HG02571 (cell line): ENCODE measurements around the gene ZNF649.
"Not testable (repeated sequence)": the region's sequence is repeated elsewhere in the genome, so short reads cannot be mapped to it uniquely, and the experiment has no call there.

Experiments used
- ATAC-seq: cut with Tn5 transposase; IDR thresholded peaks from one replicate; pipeline ENCODE4 v1.9.1; 2021; ENCODE audit warnings: mild to moderate bottlenecking, moderate library complexity; ENCODE audit not compliant: unreplicated experiment

Gene ZNF649

DNA sequence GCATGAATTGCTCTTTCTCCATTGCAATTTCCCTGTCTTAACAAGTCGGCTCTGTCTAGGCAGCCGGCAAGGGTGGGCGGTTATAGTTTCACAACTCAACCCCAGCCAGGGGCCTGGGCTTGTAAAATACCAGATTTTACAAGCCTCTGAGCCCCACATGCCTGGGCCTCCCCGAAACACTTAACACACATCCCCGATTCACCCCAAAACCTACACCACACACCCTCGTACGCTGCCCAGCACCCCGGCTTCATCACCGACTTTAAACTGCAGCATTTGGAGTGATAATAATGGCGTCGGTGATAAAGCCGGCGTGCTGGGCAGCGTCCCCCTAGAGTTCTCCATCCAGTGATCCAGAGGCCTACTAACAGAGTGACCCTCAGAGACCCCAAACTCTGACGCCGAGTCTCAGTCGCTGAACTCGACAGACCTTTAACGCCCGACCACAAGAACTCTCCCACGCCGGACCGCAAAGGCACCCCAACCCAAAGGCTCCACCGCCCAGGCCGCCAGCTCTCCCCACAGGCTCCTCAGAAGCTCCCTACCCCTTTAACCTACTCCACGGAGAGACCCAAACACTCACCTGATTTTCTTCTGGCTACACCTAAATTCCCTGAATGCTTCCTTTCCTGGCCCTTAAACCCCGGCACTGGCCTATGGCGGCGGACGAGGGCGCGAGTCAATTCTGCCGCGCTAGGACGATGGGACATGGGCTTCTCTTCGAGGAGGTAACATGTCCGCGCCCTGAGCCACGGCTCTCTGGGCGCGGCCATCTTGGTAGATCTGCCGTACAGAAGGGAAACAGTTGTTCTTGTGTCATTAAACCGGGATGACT is at the start of gene ZNF649:
Gene ZNF649, minus strand, starts transcription at position 687 of the 835 bp plus-strand sequence. CDS start 4,910 bp downstream, outside the sequence.
- peak; percentile 84 for ATAC-seq

DNA sequence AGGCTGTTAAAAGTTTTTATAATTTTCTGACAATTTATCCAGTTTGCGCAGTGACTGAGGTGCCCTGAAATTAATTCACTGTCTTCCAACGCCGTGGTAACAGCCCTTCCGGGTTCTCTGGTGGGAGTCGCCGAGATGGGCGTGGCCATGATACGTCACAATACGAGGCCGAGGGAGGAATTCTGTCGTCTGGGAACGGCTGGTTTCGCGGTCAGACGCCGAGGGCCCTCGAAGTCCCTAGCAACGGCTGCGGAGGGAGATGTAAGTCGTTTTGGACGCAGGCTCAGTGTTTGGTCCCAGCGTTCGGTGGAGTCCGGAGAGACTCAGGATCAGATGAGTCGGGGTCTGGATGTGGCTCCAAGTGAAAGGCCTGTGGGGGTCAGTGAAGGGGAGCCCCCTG is 44.2 kb upstream of the ZNF649 start:
- no peak for ATAC-seq

DNA sequence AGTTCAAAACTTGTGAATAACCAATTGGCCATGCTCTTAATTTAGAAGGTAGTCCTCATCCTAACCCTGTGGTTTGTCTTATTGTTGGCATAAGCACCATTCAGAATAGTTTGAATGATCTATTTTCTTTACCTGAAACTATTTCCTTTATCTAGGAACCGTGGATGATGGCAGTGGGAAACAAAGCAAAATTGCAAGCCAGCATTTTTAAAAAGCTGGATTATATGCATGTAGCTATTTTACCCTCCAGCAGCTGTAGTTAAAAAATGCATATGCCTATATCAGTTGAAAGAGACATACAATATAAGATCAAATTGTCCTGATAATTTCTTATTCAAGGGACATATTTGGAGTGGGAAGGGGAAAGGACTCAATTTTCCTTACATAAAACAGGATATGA is 41.8 kb upstream of the ZNF649 start:
- no peak for ATAC-seq

DNA sequence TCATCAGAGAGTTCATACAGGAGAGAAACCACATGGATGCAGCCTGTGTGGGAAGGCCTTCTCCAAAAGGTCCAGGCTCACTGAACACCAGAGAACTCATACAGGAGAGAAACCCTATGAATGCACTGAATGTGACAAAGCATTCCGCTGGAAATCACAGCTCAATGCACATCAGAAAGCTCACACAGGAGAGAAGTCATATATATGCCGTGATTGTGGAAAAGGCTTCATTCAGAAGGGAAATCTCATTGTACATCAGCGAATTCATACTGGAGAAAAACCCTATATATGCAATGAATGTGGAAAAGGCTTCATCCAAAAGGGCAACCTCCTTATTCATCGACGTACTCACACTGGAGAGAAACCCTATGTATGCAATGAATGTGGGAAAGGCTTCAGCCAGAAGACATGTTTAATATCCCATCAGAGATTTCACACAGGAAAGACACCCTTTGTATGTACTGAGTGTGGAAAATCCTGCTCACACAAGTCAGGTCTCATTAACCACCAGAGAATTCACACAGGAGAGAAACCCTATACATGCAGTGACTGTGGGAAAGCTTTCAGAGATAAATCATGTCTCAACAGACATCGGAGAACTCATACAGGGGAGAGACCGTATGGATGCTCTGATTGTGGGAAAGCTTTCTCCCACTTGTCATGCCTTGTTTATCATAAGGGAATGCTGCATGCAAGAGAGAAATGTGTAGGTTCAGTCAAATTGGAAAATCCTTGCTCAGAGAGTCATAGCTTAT is 40.2 kb upstream of the ZNF649 start:
- no peak for ATAC-seq

DNA sequence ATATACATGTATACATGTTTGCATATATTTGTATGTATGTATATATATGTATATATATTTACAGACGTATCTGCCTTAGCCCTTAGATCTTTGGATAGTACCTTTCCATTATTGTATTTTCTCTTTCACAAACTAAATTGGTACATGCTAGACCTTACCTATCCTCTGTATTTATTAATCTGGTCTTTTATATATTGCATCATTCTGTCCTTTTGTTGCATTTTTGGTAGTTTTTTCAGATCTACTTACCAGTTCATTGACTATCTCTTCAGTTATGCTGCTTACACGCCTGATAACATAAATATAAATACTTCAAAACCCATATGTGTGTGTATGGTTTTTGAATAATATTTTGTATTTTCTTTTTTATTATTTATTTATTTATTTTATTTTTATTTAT is 34.1 kb upstream of the ZNF649 start:
- ATAC-seq: no peak

DNA sequence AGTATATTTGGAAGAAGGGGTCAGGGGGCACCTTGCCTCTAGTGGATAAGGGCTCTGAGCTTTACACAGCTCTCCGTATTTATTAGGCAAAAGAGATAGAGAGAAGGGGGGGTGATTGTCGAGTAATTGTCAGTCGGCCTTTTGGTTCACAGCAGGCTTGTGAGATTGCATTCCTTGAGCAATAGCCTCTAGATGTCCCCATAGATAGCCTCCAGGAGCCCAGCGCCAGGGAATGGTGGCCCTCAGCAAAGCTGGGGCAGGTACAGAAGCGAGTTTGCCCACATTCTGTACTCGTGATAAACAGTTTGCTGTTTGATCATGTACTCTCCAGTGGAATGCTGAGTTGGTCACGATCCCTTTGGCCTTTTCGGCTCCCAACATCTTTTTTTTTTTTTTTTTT is 27.1 kb upstream of the ZNF649 start:
- no peak for ATAC-seq

DNA sequence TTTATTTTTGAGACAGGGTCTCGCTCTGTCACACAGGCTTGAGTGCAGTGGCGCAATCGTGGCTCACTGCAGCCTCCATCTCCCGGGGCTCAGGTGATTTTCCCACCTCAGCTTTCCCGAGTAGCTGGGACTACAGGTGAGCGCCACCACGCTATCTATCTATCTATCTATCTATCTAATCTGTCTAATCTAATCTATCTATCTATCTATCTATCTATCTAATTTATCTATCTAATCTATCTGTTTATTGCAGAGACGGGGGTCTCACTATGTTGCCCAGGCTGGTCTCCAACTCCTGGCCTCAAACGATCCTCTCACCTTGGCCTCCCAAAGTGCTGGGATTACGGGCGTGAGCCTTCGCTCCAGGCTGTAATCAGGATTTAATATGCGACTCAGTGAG is 23.0 kb upstream of the ZNF649 start:
- no peak for ATAC-seq

DNA sequence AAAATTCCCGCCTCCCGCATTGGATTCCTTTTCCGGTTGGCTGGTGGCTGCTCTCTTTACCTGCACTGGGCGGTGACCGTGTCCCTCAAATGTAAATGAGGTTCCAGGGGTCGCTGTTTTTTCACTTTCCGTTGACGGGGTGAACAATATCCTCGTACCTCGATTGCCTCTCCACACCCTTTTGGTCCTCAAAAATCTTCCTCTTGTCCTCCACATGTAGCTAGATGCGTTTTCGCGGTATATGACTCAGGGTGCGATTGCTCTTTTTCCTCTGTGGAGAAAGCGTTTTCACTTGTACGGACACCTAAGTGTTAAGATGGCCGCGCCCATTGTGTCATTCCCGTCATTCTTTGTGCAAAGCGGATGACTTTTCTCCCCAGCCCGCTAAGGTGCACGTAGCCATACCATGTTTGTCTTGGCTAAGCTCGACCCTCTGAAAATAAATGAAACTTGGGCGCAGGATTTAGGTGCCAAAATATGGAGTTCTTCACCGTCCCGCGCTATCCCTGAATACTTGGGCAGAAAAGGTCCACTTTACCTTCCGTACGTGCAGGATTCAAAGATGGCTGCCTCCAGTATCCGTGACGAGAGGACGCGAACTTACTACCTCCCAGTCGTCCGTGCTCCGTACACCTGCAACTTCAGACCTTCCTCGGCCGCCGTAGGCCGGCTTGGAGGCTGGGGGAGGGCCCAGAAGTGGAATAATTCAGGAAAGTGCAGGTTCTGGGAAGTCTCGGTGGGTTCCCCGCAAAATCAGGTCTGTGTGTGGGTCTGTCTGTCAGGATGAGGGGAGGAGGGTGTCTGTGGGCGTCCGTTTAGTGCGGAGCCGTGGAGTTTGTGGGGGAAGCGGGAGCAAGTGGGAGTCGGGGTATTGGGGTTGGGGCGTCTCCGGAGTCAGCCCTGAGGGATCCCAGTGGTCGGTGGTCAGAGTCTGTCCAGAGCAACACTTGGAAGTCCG is 22.2 kb upstream of the ZNF649 start, which contains the start of gene ZNF613:
Gene ZNF613, plus strand, starts transcription at position 689 of the 958 bp plus-strand sequence. CDS start 8,749 bp downstream, outside the sequence.
- ATAC-seq: peak; percentile 76

DNA sequence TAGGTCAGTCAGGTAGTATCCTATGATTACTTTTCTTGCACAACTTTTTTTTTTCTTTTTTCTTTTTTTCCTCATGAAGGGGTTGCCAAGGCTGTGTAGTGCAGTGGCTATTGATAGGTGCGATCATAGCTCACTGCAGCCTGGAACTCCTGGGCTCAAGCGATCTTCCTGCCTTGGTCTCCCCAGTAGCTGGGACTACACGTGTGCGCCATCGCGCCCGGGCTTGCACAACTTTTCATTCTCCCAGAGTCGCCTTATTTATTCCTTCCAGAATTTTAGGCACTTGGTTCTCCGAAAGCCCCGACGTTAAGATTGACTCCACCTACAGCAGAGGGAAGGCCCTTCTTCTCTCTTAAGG is 21.6 kb upstream of the ZNF649 start:
- ATAC-seq: no peak

DNA sequence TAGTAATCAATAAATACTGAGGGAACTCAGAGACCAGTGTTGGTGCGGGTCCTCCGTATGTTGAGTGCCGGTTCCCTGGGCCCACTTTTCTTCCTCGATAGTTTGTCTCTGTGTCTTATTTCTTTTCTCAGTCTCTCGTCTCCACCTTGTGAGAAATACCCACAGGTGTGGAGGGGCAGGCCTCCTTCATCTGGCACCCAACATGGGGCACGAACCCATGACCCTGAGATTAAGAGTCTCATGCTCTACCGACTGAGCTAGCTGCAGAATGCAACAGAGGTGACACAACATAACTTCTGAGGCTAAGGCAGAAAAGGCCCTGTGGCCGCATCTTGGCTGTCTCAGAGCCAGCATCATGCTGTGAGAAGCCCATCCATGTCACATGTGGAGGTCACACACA is 17.1 kb upstream of the ZNF649 start:
- no peak for ATAC-seq

DNA sequence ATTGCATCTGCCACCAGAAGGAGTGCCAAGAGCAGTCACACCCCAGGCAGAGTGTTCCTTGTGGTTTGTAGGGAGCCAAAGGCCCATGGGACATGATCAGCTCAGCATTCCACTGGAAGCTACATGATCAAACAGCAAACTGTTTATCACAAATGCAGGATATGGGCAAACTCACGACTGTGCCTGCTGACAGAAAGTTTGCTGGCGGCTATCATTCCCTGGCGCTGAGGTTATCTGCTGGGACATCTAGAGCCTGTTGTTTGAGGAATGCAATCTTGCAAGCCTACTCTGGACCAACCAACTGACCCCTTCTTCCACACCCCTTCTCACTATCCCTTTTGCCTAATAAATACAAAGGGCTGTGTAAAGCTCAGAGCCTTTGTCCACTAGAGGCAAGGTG is 14.8 kb upstream of the ZNF649 start:
- ATAC-seq: no peak

DNA sequence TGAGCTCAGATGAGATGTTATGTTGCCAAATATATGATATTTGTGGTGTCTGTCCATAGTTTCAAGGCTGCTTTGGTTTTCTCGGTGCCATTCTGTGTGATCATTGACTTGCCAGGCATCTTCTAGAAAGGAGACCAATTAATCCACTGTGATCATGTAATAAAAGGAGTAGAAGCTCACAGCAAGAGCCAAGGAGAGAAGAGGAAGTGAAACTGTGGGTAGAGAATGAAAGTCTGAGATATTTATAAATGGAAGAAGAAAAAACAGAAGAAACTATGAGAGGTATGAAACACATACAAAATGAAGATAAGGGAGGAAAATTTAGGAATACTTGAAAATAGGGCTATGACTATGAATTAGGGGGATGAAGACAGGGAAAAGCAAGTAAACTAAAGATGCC is 11.3 kb upstream of the ZNF649 start:
- no peak for ATAC-seq

DNA sequence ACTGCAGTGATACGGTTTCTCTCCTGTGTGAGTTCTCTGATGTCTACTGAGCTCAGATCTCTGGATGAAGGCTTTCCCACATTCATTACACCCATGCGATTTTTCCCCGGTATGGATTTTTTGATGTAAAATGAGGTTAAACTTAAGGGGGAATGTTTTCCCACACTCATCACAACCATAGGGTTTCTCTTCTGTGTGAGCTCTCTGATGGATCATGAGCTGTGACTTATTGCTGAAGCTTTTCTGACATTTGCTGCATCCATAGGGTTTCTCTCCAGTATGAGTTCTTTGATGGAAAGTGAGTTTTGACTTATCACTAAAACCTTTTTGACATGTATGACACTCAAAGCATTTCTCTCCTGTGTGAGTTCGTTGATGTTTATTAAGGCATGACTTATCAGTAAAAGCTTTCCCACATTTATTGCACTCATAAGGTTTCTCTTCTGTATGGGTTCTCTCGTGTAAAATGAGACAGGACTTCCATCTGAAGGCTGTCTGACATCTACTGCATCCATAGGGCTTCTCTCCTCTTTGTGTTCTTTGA is 10.6 kb upstream of the ZNF649 start:
- no peak for ATAC-seq

DNA sequence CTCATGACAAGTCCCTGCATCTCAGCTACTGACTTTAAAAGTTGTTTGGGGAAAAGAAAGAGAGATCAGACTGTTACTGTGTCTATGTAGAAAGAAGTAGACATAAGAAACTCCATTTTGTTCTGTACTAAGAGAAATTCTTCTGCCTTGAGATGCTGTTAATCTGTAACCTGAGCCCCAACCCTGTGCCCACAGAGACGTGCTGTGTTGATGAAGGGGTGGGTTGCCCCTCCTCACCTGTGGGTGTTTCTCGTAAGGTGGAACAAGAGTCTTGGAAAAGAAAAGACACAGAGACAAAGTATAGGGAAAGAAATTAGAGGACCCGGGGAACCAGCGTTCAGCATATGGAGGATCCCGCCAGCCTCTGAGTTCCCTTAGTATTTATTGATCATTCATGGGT is 3.2 kb upstream of the ZNF649 start:
- not testable (repeated sequence) for ATAC-seq

DNA sequence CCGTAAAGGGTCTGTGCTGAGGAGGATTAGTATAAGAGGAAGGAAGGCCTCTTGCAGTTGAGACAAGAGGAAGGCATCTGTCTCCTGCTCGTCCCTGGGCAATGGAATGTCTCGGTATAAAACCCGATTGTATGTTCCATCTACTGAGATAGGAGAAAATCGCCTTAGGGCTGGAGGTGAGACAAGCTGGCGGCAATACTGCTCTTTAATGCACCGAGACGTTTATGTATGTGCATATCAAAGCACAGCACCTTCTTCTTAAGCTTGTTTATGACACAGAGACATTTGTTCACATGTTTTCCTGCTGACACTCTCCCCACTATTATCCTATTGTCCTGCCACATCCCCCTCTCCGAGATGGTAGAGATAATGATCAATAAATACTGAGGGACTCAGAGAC is 1.3 kb upstream of the ZNF649 start:
- not testable (repeated sequence) for ATAC-seq

DNA sequence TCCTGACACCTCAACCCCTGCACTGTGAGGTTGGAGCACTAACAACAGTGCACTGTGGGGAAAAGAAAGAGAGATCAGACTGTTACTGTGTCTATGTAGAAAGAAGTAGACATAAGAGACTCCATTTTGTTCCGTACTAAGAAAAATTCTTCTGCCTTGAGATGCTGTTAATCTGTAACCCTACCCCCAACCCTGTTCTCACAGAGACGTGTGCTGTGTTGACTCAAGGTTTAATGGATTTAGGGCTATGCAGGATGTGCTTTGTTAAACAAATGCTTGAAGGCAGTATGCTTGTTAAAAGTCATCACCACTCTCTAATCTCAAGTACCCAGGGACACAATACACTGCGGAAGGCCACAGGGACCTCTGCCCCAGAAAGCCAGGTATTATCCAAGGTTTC is 822 bp upstream of the ZNF649 start:
- ATAC-seq: not testable (repeated sequence)

DNA sequence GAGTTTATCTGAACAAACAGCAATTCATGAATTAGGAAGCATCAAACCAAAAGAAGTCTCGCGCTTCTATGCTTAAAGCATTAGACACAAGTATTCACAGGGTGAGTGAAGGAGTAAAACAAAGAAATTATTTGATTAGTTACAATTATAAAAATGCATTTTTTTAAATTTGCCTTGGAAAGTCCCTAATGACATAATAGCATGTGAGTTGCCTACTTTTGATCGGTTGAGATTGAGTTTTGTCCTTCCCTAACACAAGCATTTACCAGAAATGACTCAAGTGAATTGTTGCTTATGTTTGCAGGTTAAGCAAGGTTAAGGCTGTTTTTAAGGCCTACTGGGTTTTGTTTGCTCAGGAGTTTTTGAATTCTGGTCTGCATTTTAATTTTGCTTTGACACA is 389 bp upstream of the ZNF649 start:
- no peak for ATAC-seq

DNA sequence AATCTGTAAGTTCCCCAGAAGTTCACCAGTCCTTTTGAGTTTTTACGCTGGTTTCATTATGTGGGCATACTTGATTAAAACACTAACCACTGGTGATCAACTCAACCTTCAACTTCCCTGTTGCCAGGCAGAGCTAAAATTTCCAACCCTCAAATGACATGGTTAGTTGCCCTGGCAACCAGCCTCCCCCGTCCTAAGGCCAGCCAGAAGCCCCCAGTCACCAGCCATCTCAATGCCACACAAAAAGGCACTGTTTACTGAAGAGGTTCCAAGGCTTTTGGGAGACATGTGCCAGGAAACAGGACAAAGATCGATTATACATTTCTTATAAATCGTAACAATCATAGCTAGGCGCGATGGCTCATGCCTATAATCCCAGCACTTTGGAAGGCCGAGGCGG is 1.6 kb downstream of the ZNF649 start:
- ATAC-seq: no peak

DNA sequence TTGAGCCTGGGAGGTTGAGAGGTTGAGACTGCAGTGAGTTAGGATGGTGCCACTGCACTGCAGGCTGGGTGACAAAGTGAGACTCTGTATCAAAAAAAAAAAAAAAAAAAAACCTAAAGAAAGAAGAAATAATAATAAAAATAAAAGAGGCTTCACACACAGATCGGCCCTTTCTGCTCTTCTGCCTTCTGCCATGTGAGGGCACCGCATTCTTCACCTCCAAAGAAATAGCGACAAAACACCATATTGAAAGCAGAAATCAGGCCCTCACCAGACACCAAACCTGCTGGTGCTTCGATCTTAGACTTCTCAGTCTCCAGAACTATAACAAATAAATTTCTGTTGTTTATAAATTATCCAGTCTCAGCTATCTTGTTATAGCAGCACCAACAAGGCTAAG is 3.0 kb downstream of the ZNF649 start:
- no peak for ATAC-seq

DNA sequence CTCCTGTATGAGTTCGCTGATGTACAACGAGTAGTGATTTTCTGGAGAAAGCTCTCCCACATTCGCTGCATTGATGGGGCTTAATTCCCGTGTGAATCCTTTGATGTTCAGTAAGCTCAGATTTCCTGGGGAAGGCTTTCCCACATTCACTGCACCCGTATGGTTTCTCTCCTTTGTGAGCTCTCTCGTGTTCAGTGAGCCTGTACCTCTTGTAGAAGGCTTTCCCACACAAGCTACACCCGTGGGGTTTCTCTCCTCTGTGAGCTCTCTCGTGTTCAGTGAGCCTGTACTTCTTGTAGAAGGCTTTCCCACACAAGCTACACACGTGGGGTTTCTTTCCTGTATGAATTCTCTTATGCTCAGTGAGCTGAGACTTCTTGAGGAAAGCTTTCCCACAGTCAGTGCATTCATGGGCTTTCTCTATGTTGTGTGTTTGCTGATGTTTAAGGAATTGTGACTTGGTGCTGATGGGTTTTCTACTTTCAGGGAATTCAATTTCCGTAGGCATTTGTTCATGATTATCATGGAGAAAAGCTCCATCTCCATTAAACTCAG is 13.5 kb downstream of the ZNF649 start:
- no peak for ATAC-seq
